HCT116 (cell line): ENCODE measurements around the gene SERTAD2. TPM values are rescaled to one million over a fixed set of nuclear protein-coding genes. Genes with fewer than 3 reads are reported as not detected.

ENCODE experiments used
- ATAC-seq: fragments of 200-7000 bp; cut with Tn5 transposase; 2 replicates; pipeline ENCODE4 v1.9.1; 2020; ENCODE audit warnings: mild to moderate bottlenecking, moderate library complexity
- BruUV-seq: library from RNA; stranded (reverse); fragments of 400-500 nt; replicated peaks from 2 replicates; lab custom pipeline; 2021; lab: Mats Ljungman, UMichigan
- CTCF ChIA-PET: fragments of 300-600 bp; sonication (Branson Sonifier 250); formaldehyde crosslinking; loops from one replicate; lab custom pipeline; 2021; ENCODE audit warnings: antibody characterized with exemption; lab: Charles Lee
- POLR2A ChIA-PET: fragments of 300-600, 350-600 bp; sonication (Branson Sonifier 250); formaldehyde crosslinking; loops from one replicate; lab custom pipeline; 2021; ENCODE audit warnings: antibody characterized with exemption; lab: Charles Lee
- RAD21 ChIA-PET, 2 experiments: fragments of 300-600 bp; sonication (Branson Sonifier 250); formaldehyde crosslinking; loops; one replicate each; lab custom pipeline; 2023; ENCODE audit warnings: low total read pairs in 2 of 2; ENCODE audit not compliant: uncharacterized antibody in 2 of 2, unreplicated experiment in 2 of 2, low non-redundant PET in 1 of 2; lab: Charles Lee
- DNase-seq: peaks from one replicate; pipeline ENCODE4 v3.0.0-alpha.2; 2010; ENCODE audit warnings: low read depth, low spot score
- H2AFZ ChIP-seq: fragments of 200-600 bp; shearing (Covaris generic), sonication (generic); 2 replicates; pipeline ENCODE4 v1.6.1; 2017; ENCODE audit warnings: low read depth, mixed run types, mixed read lengths, antibody characterized with exemption, low read length; ENCODE audit not compliant: poor library complexity, severe bottlenecking
- H3K27ac ChIP-seq: 2 replicates; pipeline ENCODE4 v1.5.1; 2012; ENCODE audit warnings: low read depth, low read length
- H3K27me3 ChIP-seq: fragments of 200-600 bp; sonication (generic); 2 replicates; pipeline ENCODE4 v1.6.1; 2016; ENCODE audit warnings: mixed run types, low read length, mixed read lengths; ENCODE audit not compliant: insufficient read depth
- H3K36me3 ChIP-seq, 2 experiments: fragments of 200-500 bp in 1 of 2; fragments of 200-600 bp in 1 of 2; sonication (Bioruptor generic) in 1 of 2; sonication (generic) in 1 of 2; 2 replicates each; pipeline versions ENCODE4 v1.5.1 to v1.6.1; 2014 to 2016; ENCODE audit warnings: low read length in 2 of 2, inconsistent platforms in 1 of 2, mixed read lengths in 1 of 2, mixed run types in 1 of 2; ENCODE audit not compliant: insufficient read depth in 2 of 2, control insufficient read depth in 1 of 2
- H3K4me1 ChIP-seq, 2 experiments: fragments of 200-600 bp in 1 of 2; sonication (generic) in 1 of 2; 2 replicates each; pipeline versions ENCODE4 v1.5.1 to v1.6.1; 2012 to 2017; ENCODE audit warnings: low read length in 2 of 2, inconsistent platforms in 1 of 2, mild to moderate bottlenecking in 1 of 2, mixed read lengths in 1 of 2, mixed run types in 1 of 2, moderate library complexity in 1 of 2; ENCODE audit not compliant: insufficient read depth in 2 of 2, control insufficient read depth in 1 of 2
- H3K4me2 ChIP-seq: fragments of 200-600 bp; sonication (generic); 2 replicates; pipeline ENCODE4 v1.6.1; 2017; ENCODE audit warnings: mixed run types, low read length, mixed read lengths
- H3K4me3 ChIP-seq, 2 experiments: fragments of 200-600 bp in 1 of 2; sonication (generic) in 1 of 2; replicated peaks in 1 of 2; 2 replicates each; pipeline ENCODE4 v1.5.1; 2011 to 2016; ENCODE audit warnings: low read length in 2 of 2, control low read depth in 1 of 2, low read depth in 1 of 2, mild to moderate bottlenecking in 1 of 2, mixed read lengths in 1 of 2, mixed run types in 1 of 2
- H3K79me2 ChIP-seq: fragments of 200-600 bp; sonication (generic); 2 replicates; pipeline ENCODE4 v1.6.1; 2017; ENCODE audit warnings: mild to moderate bottlenecking, mixed run types, low read length, moderate library complexity, mixed read lengths; ENCODE audit not compliant: insufficient read depth
- H3K9ac ChIP-seq: fragments of 200-600 bp; sonication (generic); 2 replicates; pipeline ENCODE4 v1.6.1; 2016; ENCODE audit warnings: low read length, mixed read lengths
- H3K9me2 ChIP-seq: fragments of 200-600 bp; sonication (generic), shearing (Covaris generic); 2 replicates; pipeline ENCODE4 v1.6.1; 2017; ENCODE audit warnings: mixed run types, mild to moderate bottlenecking, moderate library complexity; ENCODE audit not compliant: insufficient read depth
- H3K9me3 ChIP-seq, 2 experiments: fragments of 200-500 bp in 1 of 2; fragments of 200-600 bp in 1 of 2; sonication (Bioruptor generic) in 1 of 2; sonication (generic) in 1 of 2; 2 replicates each; pipeline ENCODE4 v1.6.1; 2014 to 2017; ENCODE audit warnings: low read length in 2 of 2, mixed read lengths in 2 of 2, inconsistent platforms in 1 of 2, low read depth in 1 of 2, mild to moderate bottlenecking in 1 of 2, mixed run types in 1 of 2, moderate library complexity in 1 of 2; ENCODE audit not compliant: control insufficient read depth in 1 of 2, insufficient read depth in 1 of 2
- H4K20me1 ChIP-seq: fragments of 200-600 bp; sonication (generic), shearing (Covaris generic); 2 replicates; pipeline ENCODE4 v1.6.1; 2017; ENCODE audit warnings: mixed run types, mild to moderate bottlenecking, moderate library complexity; ENCODE audit not compliant: insufficient read depth
- MAX ChIP-seq: IDR thresholded peaks from 2 replicates; pipeline ENCODE4 v1.6.1; 2012
- POLR2A ChIP-seq: IDR thresholded peaks from 2 replicates; pipeline ENCODE4 v1.7.0; 2011; ENCODE audit warnings: borderline replicate concordance; ENCODE audit not compliant: insufficient read depth, insufficient read length; ENCODE audit errors: extremely low read depth
- RAD21 ChIP-seq: IDR thresholded peaks from 2 replicates; pipeline ENCODE4 v1.6.1; 2012; ENCODE audit warnings: low read depth, mild to moderate bottlenecking
- REST ChIP-seq: IDR thresholded peaks from 2 replicates; pipeline ENCODE4 v1.6.1; 2012; ENCODE audit warnings: low read depth
- SP1 ChIP-seq: IDR thresholded peaks from 2 replicates; pipeline ENCODE4 v1.6.1; 2012; ENCODE audit warnings: low read depth
- intact Hi-C: fragments of 100-400 bp; cut with micrococcal nuclease; formaldehyde crosslinking; loops from 2 replicates; pipeline ENCODE4 v1.10.0; 2022
- total RNA-seq: library from RNA; stranded (reverse); gene quantifications from one replicate; pipeline ENCODE4 v1.2.1, GENCODE V29; 2021; ENCODE audit not compliant: unreplicated experiment

SERTAD2 gene
- total RNA-seq, 1 experiment from 2014 or later, result 80.1 TPM

GRCh38 chr2:64686283-64686956 lies 32.7 kb upstream of the SERTAD2 start (continued):
- TF ChIP-seq RAD21 (no peak), POLR2A (no peak), REST (no peak)

- ATAC-seq (no peak), DNase-seq (no peak)
- Histone ChIP-seq H3K9ac (no peak overlapping the region), H3K27ac (no peak overlapping the region), H4K20me1 (no peaks in the 10 kb centered on the region), H3K9me2 (no peaks in the 10 kb centered on the region), H2AFZ (no peak overlapping the region), H3K4me2 (no peak overlapping the region), H3K27me3 (no peaks in the 10 kb centered on the region), H3K4me1 (peaks cover 0 to 6% of the 10 kb centered on the region in 2 experiments; a peak in 2 of 4 replicates), H3K79me2 (peaks cover 7% of the 10 kb centered on the region; the same call in 1 of the 2 replicates), H3K36me3 (no peaks in the 10 kb centered on the region), H3K4me3 (no peak overlapping the region), H3K9me3 (no peaks in the 10 kb centered on the region)
- ChIA-PET CTCF (no interaction called here), POLR2A (no interaction called here), RAD21 (no interaction called here)
- TF ChIP-seq SP1 (no peak), MAX (no peak)
- intact Hi-C loops, result no loop called here
- no TSS peak for BruUV-seq
Measured at GRCh38 chr2:64685430-64685829, 31.7 kb upstream of the SERTAD2 start.
